Liver (tissue), 9 donors: ENCODE data around the gene C3orf49. TPM values are rescaled to one million over a fixed set of nuclear protein-coding genes. Genes with fewer than 3 reads are reported as not detected.

Experiments used
- DNase-seq: peaks from one replicate; pipeline ENCODE4 v3.0.0-alpha.2; 2017; ENCODE audit warnings: low spot score
- H3K27ac ChIP-seq, 2 donors: one replicate each; pipeline ENCODE4 v1.7.0; 2013; ENCODE audit warnings: inconsistent platforms in 2 of 2, low read length in 2 of 2, control low read depth in 1 of 2, low read depth in 1 of 2, mild to moderate bottlenecking in 1 of 2
- H3K27me3 ChIP-seq, 4 donors: one replicate each; pipeline versions ENCODE4 v1.6.1 to v1.7.0; 2013; ENCODE audit warnings: low read length in 3 of 4, inconsistent platforms in 1 of 4, mild to moderate bottlenecking in 1 of 4, moderate library complexity in 1 of 4; ENCODE audit not compliant: control insufficient read depth in 4 of 4, insufficient read depth in 4 of 4
- H3K36me3 ChIP-seq, 4 donors: one replicate each; pipeline versions ENCODE4 v1.6.1 to v1.7.0; 2013; ENCODE audit warnings: low read length in 3 of 4, mild to moderate bottlenecking in 3 of 4, low read depth in 1 of 4, moderate library complexity in 1 of 4; ENCODE audit not compliant: control insufficient read depth in 4 of 4, insufficient read depth in 3 of 4
- H3K4me1 ChIP-seq, 4 donors: one replicate each; pipeline versions ENCODE4 v1.6.1 to v1.7.0; 2013; ENCODE audit warnings: low read length in 3 of 4, mild to moderate bottlenecking in 3 of 4, moderate library complexity in 1 of 4; ENCODE audit not compliant: control insufficient read depth in 4 of 4, insufficient read depth in 4 of 4
- H3K4me3 ChIP-seq, 3 donors: one replicate each; pipeline versions ENCODE4 v1.6.1 to v1.7.0; 2013; ENCODE audit warnings: low read length in 3 of 3, control low read depth in 1 of 3, low read depth in 1 of 3, mild to moderate bottlenecking in 1 of 3
- H3K9ac ChIP-seq, 2 donors: one replicate each; pipeline ENCODE4 v1.7.0; 2013; ENCODE audit warnings: low read length in 2 of 2, mild to moderate bottlenecking in 2 of 2, moderate library complexity in 2 of 2, control low read depth in 1 of 2, low read depth in 1 of 2
- H3K9me3 ChIP-seq, 4 donors: one replicate each; pipeline versions ENCODE4 v1.6.1 to v1.7.0; 2013; ENCODE audit warnings: low read length in 3 of 4; ENCODE audit not compliant: control insufficient read depth in 4 of 4
- ATF3 ChIP-seq: IDR thresholded peaks from 2 replicates; pipeline ENCODE4 v1.6.1; 2016; ENCODE audit warnings: antibody characterized with exemption
- EGR1 ChIP-seq, 2 donors: IDR thresholded peaks; 2 replicates each; pipeline ENCODE4 v1.6.1; 2016 to 2018; ENCODE audit warnings: antibody characterized with exemption in 2 of 2, low read depth in 2 of 2
- FOXA1 ChIP-seq: IDR thresholded peaks from 2 replicates; pipeline ENCODE4 v1.6.1; 2016; ENCODE audit warnings: antibody characterized with exemption
- FOXA2 ChIP-seq: IDR thresholded peaks from 2 replicates; pipeline ENCODE4 v1.6.1; 2016; ENCODE audit warnings: antibody characterized with exemption
- GABPA ChIP-seq, 2 donors: IDR thresholded peaks in 1 of 2; conservative IDR thresholded peaks in 1 of 2; 2 replicates each; pipeline ENCODE4 v1.6.1; 2016; ENCODE audit warnings: antibody characterized with exemption in 2 of 2, mild to moderate bottlenecking in 1 of 2, moderate library complexity in 1 of 2
- HNF4A ChIP-seq, 2 donors: conservative IDR thresholded peaks; 2 replicates each; pipeline ENCODE4 v1.6.1; 2016; ENCODE audit warnings: antibody characterized with exemption in 2 of 2, mild to moderate bottlenecking in 2 of 2
- HNF4G ChIP-seq: IDR thresholded peaks from 2 replicates; pipeline ENCODE4 v1.6.1; 2016; ENCODE audit warnings: antibody characterized with exemption
- JUND ChIP-seq, 2 donors: IDR thresholded peaks; 2 replicates each; pipeline ENCODE4 v1.6.1; 2016; ENCODE audit warnings: antibody characterized with exemption in 2 of 2
- MAX ChIP-seq: IDR thresholded peaks from 2 replicates; pipeline ENCODE4 v1.6.1; 2016; ENCODE audit warnings: antibody characterized with exemption
- NR2F2 ChIP-seq: IDR thresholded peaks from 2 replicates; pipeline ENCODE4 v1.6.1; 2016; ENCODE audit warnings: antibody characterized with exemption
- RAD21 ChIP-seq, 2 donors: IDR thresholded peaks; 2 replicates each; pipeline ENCODE4 v1.6.1; 2016; ENCODE audit warnings: antibody characterized with exemption in 2 of 2, mild to moderate bottlenecking in 2 of 2
- RXRA ChIP-seq, 2 donors: IDR thresholded peaks; 2 replicates each; pipeline ENCODE4 v1.6.1; 2017 to 2018; ENCODE audit warnings: antibody characterized with exemption in 2 of 2, mild to moderate bottlenecking in 1 of 2
- SP1 ChIP-seq: IDR thresholded peaks from 2 replicates; pipeline ENCODE4 v1.6.1; 2018; ENCODE audit warnings: antibody characterized with exemption, mild to moderate bottlenecking
- TAF1 ChIP-seq: conservative IDR thresholded peaks from 2 replicates; pipeline ENCODE4 v1.6.1; 2016; ENCODE audit warnings: antibody characterized with exemption, mild to moderate bottlenecking
- YY1 ChIP-seq: IDR thresholded peaks from 2 replicates; pipeline ENCODE4 v1.6.1; 2016; ENCODE audit warnings: antibody characterized with exemption, mild to moderate bottlenecking
- WGBS: extraction: QIAGEN DNeasy Blood & Tissue Kit; methylation state at CpG from one replicate; pipeline ENCODE4 v1.1.7; 2013; 5-methylcytosine and 5-hydroxymethylcytosine counted together
- polyA plus RNA-seq, 2 donors: library from polyadenylated mRNA; stranded (reverse) in 1 of 2; unstranded in 1 of 2; fragments of 200-250 nt in 1 of 2; fragments of >200 nt in 1 of 2; fragmentation: Nextera tagmentation in 1 of 2; extraction: Ambion mirVana in 1 of 2; gene quantifications; one replicate each; pipeline versions ENCODE4 v1.2.1 to v1.2.3, GENCODE V29; 2013 to 2015
- total RNA-seq, 2 donors: library from RNA; depleted of rRNA; stranded (reverse); fragments of >200 nt; gene quantifications; one replicate each; pipeline ENCODE4 v1.2.3, GENCODE V29; 2014
- TF ChIP-seq, protein P1 (sequence below): IDR thresholded peaks from 2 replicates; pipeline ENCODE4 v1.6.1; 2016; ENCODE audit warnings: antibody characterized with exemption, mild to moderate bottlenecking
- TF ChIP-seq, protein P2 (sequence below): IDR thresholded peaks from 2 replicates; pipeline ENCODE4 v1.6.1; 2016; ENCODE audit warnings: antibody characterized with exemption
- TF ChIP-seq, protein P3 (sequence below): fragments of 150-350 bp; IDR thresholded peaks from 2 replicates; pipeline ENCODE4 v1.5.1; 2017; ENCODE audit warnings: improper control_type of control experiment, low read depth, low read length; ENCODE audit not compliant: missing input control
- donor health status: healthy.
- donor health status: healthy.
- donor health status: healthy.
- donor health status: healthy.
- donor health status: healthy.

The C3orf49 gene, protein sequence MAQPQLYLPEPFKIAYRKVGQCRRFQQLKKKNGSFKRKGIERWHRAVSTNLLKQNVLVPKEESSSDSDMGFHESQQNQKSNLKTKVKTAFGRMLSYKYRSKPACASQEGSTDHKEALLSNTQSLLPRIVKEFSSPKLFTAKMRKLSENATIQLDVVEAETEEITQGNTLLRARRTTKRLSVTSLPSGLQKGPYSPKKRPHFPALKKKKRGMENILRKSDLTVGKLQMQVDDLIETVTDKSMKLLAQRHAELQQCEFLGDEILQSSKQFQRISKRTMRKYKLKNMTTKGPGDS
- total RNA-seq (not detected), polyA plus RNA-seq (under 1 TPM in 1 of 2 donors, not detected in 1; 0.13 TPM)

GRCh38 chr3:63819151-63819398 is at the start of gene C3orf49:
Gene C3orf49 (plus strand): TSS chr3:63819299. CDS start chr3:63819472, 173 bp downstream.
- Histone ChIP-seq H3K36me3 (no peaks in the 10 kb centered on the region), H3K9ac (no peak within 1 kb of the TSS), H3K27ac (no peak within 1 kb of the TSS), H3K4me3 (no peak within 1 kb of the TSS), H3K27me3 (no peaks in the 10 kb centered on the region), H3K4me1 (no peaks in the 10 kb centered on the region), H3K9me3 (no peaks in the 10 kb centered on the region)
- 96% methylated on average over 1 of the region's 1 CpG for WGBS
- TF ChIP-seq ATF3 (no peak), EGR1 (IDR thresholded peaks at IDR 0.05; ENCODE audit: low read depth in 2 of 2) (no peak), GABPA (IDR thresholded peaks at IDR 0.05 in 1 of 2, conservative IDR thresholded peaks at IDR 0.05 in 1 of 2) (no peak), FOXA1 (no peak), JUND (IDR thresholded peaks at IDR 0.05) (no peak), RXRA (IDR thresholded peaks at IDR 0.05) (no peak), RAD21 (IDR thresholded peaks at IDR 0.05) (no peak), FOXA2 (no peak), YY1 (no peak), HNF4G (no peak), HNF4A (conservative IDR thresholded peaks at IDR 0.05) (no peak), MAX (no peak), TAF1 (no peak), NR2F2 (no peak), SP1 (no peak)
- TF ChIP-seq, protein P1, sequence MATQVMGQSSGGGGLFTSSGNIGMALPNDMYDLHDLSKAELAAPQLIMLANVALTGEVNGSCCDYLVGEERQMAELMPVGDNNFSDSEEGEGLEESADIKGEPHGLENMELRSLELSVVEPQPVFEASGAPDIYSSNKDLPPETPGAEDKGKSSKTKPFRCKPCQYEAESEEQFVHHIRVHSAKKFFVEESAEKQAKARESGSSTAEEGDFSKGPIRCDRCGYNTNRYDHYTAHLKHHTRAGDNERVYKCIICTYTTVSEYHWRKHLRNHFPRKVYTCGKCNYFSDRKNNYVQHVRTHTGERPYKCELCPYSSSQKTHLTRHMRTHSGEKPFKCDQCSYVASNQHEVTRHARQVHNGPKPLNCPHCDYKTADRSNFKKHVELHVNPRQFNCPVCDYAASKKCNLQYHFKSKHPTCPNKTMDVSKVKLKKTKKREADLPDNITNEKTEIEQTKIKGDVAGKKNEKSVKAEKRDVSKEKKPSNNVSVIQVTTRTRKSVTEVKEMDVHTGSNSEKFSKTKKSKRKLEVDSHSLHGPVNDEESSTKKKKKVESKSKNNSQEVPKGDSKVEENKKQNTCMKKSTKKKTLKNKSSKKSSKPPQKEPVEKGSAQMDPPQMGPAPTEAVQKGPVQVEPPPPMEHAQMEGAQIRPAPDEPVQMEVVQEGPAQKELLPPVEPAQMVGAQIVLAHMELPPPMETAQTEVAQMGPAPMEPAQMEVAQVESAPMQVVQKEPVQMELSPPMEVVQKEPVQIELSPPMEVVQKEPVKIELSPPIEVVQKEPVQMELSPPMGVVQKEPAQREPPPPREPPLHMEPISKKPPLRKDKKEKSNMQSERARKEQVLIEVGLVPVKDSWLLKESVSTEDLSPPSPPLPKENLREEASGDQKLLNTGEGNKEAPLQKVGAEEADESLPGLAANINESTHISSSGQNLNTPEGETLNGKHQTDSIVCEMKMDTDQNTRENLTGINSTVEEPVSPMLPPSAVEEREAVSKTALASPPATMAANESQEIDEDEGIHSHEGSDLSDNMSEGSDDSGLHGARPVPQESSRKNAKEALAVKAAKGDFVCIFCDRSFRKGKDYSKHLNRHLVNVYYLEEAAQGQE = no peak
- TF ChIP-seq, protein P2, sequence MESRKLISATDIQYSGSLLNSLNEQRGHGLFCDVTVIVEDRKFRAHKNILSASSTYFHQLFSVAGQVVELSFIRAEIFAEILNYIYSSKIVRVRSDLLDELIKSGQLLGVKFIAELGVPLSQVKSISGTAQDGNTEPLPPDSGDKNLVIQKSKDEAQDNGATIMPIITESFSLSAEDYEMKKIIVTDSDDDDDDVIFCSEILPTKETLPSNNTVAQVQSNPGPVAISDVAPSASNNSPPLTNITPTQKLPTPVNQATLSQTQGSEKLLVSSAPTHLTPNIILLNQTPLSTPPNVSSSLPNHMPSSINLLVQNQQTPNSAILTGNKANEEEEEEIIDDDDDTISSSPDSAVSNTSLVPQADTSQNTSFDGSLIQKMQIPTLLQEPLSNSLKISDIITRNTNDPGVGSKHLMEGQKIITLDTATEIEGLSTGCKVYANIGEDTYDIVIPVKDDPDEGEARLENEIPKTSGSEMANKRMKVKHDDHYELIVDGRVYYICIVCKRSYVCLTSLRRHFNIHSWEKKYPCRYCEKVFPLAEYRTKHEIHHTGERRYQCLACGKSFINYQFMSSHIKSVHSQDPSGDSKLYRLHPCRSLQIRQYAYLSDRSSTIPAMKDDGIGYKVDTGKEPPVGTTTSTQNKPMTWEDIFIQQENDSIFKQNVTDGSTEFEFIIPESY = no peak
- TF ChIP-seq, protein P3, sequence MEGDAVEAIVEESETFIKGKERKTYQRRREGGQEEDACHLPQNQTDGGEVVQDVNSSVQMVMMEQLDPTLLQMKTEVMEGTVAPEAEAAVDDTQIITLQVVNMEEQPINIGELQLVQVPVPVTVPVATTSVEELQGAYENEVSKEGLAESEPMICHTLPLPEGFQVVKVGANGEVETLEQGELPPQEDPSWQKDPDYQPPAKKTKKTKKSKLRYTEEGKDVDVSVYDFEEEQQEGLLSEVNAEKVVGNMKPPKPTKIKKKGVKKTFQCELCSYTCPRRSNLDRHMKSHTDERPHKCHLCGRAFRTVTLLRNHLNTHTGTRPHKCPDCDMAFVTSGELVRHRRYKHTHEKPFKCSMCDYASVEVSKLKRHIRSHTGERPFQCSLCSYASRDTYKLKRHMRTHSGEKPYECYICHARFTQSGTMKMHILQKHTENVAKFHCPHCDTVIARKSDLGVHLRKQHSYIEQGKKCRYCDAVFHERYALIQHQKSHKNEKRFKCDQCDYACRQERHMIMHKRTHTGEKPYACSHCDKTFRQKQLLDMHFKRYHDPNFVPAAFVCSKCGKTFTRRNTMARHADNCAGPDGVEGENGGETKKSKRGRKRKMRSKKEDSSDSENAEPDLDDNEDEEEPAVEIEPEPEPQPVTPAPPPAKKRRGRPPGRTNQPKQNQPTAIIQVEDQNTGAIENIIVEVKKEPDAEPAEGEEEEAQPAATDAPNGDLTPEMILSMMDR = no peak
- no peak for DNase-seq
